HG02588 (cell line): ENCODE measurements around the gene PRSS2.

Source experiments
- ATAC-seq: cut with Tn5 transposase; IDR thresholded peaks from one replicate; pipeline ENCODE4 v1.9.1; 2021; ENCODE audit warnings: mild to moderate bottlenecking, moderate library complexity; ENCODE audit not compliant: unreplicated experiment

PRSS2 gene

DNA sequence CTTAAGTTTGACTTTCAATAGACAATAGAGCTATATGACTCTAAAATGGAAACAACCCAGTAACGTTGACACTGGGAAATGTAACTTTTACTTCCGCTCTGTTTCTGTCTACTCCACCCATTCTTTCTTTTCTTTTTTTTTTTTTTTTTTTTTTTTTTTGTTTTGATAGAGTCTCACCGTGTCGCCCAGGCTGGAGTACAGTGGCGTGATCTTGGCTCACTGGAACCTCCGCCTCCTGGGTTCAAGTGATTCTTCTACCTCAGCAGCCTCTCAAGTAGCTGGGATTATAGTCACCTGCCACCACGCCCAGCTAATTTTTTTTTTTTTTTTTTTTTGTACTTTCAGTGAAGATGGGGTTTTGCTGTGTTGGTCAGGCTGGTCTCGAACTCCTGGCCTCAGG, 13.9 kb downstream of the PRSS2 start:
- ATAC-seq, result no peak

DNA sequence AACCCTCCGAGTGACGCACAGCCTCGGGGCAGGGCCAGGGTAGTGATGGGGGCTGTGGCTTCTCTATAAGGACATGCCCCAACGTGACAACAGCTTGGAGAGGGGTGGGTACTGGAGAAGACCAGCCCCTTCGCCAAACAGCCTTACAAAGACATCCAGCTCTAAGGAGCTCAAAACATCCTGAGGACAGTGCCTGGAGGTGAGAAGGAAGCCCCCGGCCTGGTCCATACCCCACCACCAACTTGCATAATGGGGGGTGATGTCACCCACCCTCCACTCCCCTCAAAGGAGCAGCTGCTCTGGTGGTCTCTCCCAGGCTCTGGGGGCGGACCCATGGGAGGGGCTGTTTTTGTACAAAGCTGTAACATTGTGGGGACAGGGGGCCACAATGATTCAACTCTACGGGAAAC, 15.1 kb downstream of the PRSS2 start:
- ATAC-seq, result no peak

DNA sequence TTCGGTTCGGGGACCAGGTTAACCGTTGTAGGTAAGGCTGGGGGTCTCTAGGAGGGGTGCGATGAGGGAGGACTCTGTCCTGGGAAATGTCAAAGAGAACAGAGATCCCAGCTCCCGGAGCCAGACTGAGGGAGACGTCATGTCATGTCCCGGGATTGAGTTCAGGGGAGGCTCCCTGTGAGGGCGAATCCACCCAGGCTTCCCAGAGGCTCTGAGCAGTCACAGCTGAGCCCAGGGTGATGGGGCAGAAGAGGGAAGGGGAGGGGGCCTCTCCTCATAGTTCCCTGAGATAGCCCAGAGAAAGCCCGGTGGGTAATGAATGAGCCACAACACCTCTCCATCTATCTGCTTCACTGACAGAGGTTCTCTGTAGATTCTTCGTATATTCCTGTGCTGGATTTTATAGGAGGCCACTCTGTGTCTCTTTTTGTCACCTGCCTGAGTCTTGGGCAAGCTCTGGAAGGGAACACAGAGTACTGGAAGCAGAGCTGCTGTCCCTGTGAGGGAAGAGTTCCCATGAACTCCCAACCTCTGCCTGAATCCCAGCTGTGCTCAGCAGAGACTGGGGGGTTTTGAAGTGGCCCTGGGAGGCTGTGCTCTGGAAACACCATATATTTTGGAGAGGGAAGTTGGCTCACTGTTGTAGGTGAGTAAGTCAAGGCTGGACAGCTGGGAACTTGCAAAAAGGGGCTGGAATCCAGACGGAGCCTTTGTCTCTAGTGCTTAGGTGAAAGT, 16.4 kb downstream of the PRSS2 start:
- ATAC-seq, result no peak

DNA sequence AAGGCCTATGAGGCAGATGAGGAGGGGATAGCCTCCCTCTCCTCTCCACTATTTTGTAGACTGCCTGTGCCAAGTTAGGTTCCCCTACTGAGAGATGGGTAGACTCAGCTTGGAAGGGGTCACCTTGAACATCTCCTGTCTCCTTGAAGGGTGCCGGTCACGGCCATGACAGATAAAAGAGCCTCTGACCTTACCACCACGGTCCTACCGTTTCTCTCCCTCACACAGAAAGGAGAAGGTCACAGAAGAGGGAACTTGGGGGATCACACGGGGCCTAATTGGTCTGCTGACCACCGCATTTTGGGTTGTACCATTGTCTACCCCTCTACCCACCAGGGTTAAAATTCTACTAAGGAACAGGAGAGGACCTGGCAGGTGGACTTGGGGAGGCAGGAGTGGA, 17.0 kb downstream of the PRSS2 start:
- no peak for ATAC-seq

DNA sequence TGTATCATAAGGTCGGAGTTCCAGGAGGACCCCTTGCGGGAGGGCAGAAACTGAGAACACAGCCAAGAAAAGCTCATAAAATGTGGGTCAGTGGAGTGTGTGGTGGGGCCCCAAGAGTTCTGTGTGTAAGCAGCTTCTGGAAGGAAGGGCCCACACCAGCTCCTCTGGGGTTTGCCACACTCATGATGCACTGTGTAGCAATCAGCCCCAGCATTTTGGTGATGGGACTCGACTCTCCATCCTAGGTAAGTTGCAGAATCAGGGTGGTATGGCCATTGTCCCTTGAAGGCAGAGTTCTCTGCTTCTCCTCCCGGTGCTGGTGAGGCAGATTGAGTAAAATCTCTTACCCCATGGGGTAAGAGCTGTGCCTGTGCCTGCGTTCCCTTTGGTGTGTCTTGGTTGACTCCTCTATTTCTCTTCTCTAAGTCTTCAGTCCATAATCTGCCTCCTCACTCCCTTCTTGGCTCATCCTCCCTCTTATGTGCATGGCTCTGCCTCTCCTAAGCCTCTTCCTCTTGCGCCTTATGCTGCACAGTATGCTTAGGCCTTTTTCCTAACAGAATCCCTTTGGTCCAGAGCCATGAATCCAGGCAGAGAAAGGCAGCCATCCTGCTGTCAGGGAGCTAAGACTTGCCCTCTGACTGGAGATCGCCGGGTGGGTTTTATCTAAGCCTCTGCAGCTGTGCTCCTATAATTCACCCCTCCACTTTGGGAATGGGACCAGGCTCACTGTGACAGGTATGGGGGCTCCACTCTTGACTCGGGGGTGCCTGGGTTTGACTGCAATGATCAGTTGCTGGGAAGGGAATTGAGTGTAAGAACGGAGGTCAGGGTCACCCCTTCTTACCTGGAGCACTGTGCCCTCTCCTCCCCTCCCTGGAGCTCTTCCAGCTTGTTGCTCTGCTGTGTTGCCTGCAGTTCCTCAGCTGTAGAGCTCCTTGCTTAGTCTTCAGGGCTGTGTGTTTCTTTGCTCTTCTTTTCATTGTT, 17.8 kb downstream of the PRSS2 start:
- ATAC-seq, result no peak

DNA sequence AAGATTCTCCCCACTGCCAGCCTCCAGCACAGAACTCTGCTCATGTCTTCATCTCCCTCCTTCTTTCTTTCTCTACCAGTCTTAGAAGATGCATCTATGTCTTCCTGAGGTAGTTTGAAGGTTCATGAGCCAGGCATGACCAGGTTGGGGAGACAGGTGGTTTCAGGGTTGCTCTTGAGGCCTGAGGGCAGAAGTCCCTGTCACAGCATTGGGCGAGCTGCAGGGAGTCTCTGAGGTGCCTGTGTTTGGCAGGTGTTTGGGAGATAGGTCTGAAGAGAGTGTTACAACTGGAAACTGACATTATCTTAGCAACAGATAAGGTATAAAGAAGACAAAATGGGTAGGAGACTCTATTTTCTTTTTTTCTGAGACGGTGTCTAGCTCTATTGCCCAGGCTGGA, 18.7 kb downstream of the PRSS2 start:
- ATAC-seq, result no peak

DNA sequence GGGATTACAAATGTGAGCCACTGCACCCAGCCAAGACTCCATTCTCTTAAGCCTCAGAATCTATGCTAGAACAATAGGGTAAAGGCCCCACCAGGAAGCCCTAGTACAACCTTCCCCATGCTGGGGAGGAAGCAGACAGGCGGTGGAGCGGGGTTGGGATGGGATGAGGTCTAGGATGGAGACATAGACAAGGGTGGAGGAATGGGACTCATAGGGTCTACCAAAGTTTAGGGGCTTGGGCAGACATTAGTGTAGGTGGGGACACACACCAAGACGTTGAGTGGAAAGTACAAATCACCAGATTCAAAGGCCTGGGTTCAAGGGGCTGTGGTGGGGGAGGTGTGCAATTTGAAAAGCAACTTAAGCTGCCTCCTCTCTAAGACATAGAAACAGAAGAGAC, 19.3 kb downstream of the PRSS2 start:
- no peak for ATAC-seq

DNA sequence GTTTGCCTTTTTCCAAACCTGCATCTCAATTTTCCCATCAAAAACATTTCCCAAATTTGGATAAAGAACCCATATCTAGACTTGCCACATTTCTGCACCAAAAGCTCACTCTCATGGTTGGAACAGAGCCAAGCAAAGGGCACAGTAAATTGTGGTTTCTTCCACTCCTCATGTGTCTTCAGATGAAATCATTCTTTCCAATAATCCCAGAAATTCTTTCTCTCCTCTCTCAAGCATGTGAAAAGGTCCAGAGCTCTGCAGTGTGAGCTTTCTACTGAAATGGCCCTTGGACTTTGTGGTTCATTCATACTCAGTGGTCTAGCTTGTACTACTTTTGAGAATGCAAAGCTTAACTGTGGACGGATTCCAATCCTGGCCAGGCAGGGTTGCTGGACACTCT, 19.8 kb downstream of the PRSS2 start:
- ATAC-seq, result no peak

DNA sequence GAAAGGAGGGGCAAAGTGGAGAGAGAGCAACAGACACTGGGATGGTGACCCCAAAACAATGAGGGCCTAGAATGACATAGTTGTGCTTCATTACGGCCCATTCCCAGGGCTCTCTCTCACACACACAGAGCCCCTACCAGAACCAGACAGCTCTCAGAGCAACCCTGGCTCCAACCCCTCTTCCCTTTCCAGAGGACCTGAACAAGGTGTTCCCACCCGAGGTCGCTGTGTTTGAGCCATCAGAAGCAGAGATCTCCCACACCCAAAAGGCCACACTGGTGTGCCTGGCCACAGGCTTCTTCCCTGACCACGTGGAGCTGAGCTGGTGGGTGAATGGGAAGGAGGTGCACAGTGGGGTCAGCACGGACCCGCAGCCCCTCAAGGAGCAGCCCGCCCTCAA, 20.7 kb downstream of the PRSS2 start:
- ATAC-seq, result no peak

DNA sequence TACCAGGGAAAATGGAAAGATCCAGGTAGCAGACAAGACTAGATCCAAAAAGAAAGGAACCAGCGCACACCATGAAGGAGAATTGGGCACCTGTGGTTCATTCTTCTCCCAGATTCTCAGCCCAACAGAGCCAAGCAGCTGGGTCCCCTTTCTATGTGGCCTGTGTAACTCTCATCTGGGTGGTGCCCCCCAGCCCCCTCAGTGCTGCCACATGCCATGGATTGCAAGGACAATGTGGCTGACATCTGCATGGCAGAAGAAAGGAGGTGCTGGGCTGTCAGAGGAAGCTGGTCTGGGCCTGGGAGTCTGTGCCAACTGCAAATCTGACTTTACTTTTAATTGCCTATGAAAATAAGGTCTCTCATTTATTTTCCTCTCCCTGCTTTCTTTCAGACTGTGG, 21.4 kb downstream of the PRSS2 start:
- no peak for ATAC-seq

DNA sequence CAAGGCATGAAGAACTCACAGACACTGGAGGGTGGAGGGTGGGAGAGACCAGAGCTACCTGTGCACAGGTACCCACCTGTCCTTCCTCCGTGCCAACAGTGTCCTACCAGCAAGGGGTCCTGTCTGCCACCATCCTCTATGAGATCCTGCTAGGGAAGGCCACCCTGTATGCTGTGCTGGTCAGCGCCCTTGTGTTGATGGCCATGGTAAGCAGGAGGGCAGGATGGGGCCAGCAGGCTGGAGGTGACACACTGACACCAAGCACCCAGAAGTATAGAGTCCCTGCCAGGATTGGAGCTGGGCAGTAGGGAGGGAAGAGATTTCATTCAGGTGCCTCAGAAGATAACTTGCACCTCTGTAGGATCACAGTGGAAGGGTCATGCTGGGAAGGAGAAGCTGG, 21.8 kb downstream of the PRSS2 start:
- no peak for ATAC-seq

DNA sequence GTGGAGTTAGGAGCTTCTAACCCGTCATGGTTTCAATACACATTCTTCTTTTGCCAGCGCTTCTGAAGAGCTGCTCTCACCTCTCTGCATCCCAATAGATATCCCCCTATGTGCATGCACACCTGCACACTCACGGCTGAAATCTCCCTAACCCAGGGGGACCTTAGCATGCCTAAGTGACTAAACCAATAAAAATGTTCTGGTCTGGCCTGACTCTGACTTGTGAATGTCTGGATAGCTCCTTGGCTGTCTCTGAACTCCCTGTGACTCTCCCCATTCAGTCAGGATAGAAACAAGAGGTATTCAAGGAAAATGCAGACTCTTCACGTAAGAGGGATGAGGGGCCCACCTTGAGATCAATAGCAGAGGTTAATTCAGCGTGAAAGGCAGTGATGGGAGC, 22.4 kb downstream of the PRSS2 start:
- ATAC-seq, result no peak

DNA sequence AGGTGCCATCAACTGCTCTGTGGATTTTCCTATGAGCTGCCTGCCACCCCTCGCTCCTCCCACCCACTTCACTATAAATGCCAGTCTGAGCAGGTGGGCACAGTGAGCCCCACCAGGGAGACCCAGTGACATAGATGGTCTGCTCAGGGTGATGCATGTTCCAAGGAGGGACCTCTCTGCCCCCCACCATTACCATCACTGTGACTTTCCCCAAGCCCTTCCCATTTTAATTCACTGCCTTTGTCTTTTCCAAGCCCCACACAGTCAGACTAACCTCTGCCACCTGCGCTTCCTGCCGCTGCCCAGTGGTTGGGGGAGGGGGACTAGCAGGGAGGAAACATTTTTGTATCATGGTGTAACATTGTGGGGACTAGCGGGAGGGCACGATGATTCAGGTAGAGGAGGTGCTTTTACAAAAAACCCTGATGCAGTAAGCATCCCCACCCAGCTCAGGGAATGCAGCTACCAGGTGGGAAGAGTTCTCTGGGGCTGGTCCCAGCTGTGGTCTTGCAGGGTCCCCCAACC, 24.6 kb downstream of the PRSS2 start:
- no peak for ATAC-seq

DNA sequence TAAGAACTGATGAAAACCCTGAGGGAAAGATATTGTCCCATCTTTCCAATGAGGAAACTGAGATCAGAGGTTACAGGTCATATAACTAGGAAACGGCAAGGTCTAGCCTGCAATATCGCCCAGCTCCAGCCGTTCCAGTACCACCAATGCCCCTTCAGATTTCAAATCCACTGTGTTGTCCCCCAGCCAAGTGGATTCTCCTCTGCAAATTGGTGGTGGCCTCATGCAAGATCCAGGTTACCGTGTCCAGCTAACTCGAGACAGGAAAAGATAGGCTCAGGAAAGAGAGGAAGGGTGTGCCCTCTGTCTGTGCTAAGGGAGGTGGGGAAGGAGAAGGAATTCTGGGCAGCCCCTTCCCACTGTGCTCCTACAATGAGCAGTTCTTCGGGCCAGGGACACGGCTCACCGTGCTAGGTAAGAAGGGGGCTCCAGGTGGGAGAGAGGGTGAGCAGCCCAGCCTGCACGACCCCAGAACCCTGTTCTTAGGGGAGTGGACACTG, 25.3 kb downstream of the PRSS2 start:
- ATAC-seq, result no peak

DNA sequence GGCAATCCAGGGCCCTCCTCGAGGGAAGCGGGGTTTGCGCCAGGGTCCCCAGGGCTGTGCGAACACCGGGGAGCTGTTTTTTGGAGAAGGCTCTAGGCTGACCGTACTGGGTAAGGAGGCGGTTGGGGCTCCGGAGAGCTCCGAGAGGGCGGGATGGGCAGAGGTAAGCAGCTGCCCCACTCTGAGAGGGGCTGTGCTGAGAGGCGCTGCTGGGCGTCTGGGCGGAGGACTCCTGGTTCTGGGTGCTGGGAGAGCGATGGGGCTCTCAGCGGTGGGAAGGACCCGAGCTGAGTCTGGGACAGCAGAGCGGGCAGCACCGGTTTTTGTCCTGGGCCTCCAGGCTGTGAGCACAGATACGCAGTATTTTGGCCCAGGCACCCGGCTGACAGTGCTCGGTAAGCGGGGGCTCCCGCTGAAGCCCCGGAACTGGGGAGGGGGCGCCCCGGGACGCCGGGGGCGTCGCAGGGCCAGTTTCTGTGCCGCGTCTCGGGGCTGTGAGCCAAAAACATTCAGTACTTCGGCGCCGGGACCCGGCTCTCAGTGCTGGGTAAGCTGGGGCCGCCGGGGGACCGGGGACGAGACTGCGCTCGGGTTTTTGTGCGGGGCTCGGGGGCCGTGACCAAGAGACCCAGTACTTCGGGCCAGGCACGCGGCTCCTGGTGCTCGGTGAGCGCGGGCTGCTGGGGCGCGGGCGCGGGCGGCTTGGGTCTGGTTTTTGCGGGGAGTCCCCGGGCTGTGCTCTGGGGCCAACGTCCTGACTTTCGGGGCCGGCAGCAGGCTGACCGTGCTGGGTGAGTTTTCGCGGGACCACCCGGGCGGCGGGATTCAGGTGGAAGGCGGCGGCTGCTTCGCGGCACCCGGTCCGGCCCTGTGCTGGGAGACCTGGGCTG, 26.0 kb downstream of the PRSS2 start:
- ATAC-seq, result peak; percentile 53

DNA sequence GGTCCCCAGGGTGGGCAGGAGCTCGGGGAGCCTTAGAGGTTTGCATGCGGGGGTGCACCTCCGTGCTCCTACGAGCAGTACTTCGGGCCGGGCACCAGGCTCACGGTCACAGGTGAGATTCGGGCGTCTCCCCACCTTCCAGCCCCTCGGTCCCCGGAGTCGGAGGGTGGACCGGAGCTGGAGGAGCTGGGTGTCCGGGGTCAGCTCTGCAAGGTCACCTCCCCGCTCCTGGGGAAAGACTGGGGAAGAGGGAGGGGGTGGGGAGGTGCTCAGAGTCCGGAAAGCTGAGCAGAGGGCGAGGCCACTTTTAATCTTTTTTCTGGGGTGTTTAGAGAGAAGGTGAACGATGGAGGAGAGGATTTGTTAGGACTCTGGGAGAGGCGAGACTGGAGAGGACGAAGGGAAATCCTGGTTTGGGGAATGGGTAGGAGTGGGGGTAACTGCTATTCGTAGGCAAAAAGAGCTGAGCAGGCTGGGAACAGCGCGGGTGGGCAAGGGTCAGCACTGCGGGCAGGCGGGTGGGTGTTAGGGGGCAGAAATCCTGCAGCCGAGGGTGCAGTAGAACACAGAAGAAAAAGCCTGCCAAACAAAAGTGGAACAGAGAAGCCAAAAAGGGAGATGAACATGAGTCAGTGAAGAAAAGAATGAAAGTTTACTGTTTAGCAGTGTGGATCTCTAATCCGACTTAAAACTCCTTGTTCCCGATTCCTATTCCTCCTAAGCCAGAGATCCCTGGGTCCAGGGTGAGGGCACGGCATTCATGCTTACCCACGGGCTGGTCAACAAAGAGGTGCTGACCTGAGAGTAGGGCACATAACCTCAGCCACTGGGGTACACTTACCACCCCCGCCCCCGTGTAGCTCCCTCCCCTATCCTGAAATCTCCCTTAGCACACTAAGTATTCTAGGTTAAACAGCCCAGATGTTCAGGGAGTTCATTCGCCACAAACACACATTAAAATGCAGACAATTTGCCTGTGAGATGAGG, 26.9 kb downstream of the PRSS2 start:
- peak; percentile 28 for ATAC-seq

DNA sequence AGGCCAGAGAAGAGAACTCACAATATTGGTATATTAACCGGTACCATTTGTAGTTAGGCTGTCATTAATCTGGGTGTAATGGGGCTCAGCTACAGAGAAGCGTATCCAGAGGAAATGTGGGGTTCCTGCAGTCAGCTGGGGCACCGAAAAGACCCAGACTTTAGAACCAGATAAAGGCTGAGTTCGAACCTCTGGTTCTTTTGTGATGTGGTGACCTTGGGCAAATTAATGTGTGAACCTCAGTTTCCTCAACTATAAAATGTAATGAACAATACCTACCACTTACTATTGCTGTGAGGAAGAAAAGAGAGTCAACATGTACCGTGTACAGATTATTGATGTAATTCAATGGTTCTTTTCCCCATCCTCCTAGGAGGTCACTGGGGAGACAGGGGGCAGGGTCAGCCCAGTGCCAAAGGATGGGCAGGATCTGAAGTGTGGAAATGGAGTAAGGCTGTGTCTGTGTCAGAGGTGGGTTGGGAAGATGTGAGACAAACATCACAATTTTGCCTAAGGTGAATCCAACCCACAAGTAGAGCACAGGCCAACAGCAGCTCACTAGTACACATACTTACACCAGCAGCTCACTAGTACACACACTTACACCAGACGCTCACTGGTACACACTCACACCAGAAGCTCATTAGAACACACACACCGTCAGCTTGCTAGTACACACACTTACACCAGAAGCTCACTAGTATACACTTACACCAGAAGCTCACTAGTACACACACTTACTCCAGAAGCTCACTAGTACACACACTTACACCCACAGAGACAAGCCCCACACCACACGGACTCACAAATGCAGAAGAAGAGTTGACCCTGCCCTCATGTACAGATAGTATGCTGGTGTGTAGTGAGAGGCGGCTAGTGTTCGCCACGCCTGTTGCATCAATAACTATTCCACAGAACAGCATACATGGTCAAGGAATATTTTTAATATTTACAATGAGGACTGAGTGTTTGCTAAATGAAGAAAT, 28.0 kb downstream of the PRSS2 start:
- ATAC-seq, result no peak

DNA sequence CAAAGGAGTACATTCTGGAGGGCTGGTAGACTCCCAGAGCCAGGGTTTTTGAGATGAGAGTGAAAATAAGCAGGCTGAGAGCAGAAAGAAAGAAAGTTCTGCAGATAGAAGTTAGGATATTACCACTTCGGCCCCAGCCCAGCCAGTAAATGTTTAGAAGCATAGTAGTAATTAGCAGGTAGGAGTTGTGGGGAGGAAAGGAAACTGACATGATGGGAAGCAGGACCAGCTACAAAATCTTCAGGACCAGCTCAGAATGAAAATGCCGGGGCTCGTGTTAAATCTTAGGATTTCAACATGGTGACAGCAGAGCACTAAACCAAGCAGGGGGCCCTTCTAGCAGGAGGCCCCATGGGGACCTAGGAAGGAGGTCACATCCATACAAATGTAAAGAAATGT, 28.7 kb downstream of the PRSS2 start:
- no peak for ATAC-seq
